DMS79 treated with DMSO at 0.1 percent for 48 hours (cell line): ENCODE results near the gene ABCC6.
A peak's percentile ranks its signal among the peaks of the same experiment; 100 is the strongest.

Experiments
- DNase-seq: peaks from one replicate; lab custom pipeline; 2025; lab: John Stamatoyannopoulos, UW

ABCC6 gene

GRCh38 chr16:16141784-16142396, 81.4 kb downstream of the ABCC6 start:
- no peak for DNase-seq

GRCh38 chr16:16141141-16141540, 82.2 kb downstream of the ABCC6 start:
- no peak for DNase-seq

DNA sequence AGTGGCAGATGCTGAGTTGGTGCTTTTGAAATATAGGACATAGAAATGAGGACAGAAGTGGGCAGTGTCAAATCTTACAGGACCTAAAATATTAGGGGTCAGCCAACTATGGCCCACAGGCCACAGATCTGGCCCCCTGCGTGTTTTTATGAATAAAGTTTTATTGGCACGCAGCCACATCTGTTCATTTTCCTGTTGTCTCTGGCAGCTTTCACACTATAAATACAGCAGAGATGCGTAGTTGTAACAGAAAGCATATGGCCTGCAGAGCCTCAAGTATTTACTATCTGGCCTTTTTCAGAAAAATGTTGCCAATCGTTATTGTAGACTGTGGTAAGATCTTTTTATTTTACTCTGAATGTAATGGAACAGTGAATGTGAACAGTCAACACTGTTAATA, 82.8 kb downstream of the ABCC6 start:
- no peak for DNase-seq

- DNase-seq = no peak
These were observed 83.5 kb downstream of the ABCC6 start for GRCh38 chr16:16139806-16140205.

DNA sequence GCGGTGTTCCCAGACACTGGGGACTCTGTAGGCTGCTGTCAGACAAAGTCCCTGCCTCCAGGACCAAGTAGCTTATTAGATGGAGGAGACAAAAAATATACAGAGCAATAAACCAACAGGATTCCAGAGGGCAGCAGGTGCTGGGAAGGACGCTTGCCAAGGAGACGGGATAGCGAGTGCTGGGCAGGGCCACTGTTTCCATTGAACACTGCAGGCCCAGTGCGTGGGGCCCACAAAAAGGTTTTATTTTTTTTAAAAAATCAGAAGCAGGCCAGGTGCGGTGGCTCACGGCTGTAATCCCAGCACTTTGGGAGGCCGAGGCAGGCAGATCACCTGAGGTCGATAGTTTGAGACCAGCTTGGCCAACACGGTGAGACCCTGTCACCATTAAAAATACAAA, 84.2 kb downstream of the ABCC6 start:
- DNase-seq = no peak

- no peak for DNase-seq
These were observed 85.2 kb downstream of the ABCC6 start for GRCh38 chr16:16138034-16138635.

DNA sequence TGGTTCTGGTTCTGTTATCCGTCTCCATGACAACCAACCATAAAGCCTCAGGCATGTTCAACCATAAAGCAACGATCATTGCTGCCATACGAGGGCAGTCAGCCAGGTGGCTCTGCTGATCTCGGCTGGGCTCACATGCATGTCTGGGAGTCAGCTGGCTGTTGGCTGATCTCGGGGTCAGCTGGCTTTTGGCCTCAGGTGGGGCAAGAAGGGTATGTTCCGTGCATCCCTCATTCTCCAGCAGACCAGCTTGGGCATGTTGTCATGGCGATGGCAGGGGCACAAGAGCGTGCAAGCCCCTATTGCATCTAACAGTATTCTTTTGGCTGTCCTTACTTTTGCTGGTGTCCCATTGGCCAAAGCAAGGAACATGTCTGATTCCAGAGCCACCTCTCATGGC, 86.2 kb downstream of the ABCC6 start:
- DNase-seq = no peak

- DNase-seq = no peak
These were observed 86.7 kb downstream of the ABCC6 start for GRCh38 chr16:16136588-16136987.

DNA sequence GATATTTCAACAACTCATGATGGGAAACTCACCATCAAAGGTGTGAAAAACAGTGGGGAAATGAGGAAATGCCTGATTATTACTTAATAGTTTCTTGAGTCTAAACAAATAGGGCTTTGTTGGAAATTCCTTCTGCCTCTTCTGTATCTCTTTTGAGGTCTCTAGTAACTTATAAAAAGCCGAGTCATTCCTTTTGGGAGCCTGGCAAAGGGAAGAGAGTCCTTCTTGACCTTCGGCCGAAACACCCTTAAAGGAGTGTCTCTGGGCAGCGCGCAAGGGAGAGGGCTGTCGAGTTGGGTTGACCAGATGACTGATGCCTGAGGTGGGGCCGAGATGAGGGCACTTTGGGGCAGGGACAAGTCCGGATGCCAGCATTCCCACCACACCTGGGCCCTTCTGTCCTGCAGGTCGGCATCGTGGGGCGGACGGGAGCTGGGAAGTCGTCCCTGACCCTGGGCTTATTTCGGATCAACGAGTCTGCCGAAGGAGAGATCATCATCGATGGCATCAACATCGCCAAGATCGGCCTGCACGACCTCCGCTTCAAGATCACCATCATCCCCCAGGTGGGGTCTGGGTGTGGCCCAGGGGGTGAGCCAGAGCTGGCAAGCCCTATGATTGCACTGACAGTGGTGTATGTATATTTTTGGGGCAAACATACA, 89.2 kb downstream of the ABCC6 start:
- no peak for DNase-seq

DNA sequence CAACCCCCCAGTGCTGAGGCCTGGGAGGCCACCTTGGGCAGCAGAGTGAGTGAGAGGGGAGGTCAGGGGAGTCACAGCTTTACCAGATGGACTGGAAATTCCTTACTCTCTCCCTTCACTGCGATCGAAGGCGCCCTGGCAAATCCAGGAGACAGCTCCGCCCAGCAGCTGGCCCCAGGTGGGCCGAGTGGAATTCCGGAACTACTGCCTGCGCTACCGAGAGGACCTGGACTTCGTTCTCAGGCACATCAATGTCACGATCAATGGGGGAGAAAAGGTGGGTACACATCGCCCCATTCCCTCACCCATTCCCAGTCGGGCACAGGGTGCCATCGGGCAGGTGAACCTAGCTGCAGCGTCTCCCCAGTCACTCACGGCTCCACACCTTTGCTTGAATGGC, 91.6 kb downstream of the ABCC6 start:
- no peak for DNase-seq

GRCh38 chr16:16131204-16131603, 92.1 kb downstream of the ABCC6 start:
- no peak for DNase-seq

DNA sequence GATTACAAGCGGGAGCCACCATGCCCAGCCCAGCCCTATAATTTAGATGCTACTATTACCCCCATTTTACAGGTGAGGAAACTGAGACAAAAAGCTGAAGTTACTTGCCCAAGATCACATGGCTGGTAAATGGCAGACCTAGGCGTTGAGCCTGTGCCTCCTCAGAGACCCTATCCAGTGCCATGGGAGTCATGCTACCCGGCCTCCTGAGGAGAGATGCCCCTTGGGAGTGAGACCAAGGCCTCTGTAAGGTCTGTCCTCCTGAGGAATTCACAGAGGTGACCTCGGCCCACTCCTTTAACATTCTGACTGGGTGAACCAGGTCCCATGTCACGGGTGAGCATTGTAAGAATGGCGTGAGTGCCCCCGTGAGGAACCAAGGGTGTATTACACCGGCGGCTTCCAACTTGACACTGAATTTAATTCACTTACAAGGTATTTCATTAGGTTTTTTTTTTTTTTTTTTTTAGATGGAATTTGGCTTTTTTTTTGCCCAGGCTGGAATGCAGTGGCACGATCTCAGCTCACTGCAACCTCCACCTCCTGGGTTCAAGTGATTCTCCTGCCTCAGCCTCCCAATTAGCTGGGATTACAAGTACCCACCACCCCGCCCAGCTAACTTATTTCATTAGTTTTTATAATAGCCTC, 95.7 kb downstream of the ABCC6 start:
- DNase-seq = peak; percentile 12

GRCh38 chr16:16126896-16127295, 96.4 kb downstream of the ABCC6 start:
- no peak for DNase-seq

DNA sequence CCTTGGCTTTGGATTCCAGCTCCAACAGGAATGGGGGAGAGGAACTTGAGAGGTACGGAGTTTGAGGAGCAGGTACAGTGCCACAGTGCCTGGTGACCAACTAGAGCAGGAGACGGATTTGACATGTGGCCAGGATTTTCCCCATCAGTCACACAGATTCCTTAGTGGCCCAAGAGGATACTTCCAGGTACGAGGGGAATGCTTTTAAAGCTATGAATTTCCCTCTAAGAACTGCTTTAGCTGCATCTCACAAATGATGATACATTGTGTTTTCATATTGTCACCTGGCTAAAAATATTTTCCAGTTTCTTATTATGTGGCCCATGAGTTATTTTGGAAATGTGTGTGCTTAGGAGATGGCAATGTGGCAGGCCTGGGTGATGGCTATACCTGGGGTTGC, 98.3 kb downstream of the ABCC6 start:
- DNase-seq = no peak

DNA sequence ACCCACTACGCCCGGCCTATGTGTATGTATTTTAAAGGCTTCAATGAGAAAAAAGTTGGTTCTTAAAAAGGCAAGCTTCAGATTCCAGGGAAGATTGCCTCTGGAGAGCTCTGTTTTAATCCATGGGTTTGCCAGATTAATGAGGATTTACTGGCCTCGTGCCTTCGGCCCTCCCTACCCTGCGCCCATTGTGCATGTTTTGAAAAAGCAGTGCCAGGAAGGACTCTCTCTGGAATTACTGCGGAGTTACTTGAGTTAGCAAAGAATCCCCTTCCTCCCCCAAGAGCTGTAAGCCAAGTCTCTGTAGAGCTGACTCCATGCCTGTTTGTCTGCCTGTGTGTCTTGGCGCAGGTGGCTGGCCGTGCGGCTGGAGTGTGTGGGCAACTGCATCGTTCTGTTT, 98.9 kb downstream of the ABCC6 start:
- no peak for DNase-seq

GRCh38 chr16:16122264-16122663, 101.0 kb downstream of the ABCC6 start:
- no peak for DNase-seq

GRCh38 chr16:16121185-16121727, 102.0 kb downstream of the ABCC6 start:
- no peak for DNase-seq

DNA sequence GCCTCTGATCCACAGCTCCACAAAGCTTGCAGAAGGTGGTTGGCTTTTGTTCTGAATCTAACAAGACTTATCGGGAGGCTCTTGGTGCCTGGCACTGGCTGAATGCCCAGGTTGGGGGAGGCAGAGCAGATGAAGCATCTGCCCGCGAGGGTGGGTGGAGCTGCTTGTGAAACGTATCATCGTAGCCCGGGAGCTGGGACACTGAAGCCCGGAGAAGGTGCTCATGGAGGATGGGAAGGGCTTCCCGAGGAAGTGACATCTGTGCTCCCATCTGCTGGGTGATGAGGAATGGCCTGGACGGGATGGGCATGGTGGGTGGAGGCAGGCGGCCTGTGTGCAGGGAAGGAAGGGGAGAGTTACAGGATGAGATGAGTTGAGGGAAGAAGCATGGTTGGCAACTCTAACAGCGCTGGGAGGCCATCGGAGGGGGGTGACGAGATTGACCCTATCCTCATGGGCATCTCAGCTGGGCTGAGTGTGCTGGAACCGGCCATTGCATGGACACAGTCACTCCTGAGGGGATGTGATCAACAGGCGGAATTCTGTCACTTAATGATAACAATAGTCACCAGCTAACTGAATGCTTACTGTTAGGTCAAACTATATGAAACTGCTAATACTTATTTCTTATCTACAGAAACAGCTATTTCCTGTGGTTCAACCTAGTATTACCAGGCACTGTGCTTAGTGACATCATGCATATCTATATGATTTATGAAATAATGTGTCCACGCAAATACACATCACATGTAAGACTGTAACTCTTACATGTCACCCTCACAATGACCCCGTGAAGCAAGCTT, 102.7 kb downstream of the ABCC6 start:
- DNase-seq = peak; percentile 86

GRCh38 chr16:16120044-16120381, 103.3 kb downstream of the ABCC6 start:
- DNase-seq = peak; percentile 86

DNA sequence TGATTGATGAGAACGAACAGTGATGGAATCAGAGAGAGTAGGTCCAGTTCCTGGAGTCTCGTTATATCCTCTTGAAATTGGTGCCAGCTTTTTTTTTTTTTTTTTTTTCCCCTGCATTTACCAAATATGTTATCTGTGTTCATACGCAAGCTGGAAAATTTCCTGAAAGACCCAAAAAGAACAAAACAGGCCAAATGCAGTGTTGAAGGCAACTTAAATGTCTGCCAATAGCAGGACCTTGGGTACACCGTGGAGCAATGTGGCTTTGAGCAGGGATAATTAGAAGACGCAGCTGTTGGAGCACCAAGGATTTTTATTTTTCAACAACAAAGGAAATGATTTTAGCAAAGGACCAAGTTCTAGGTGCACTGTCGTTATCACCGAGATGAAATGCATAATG, 105.0 kb downstream of the ABCC6 start:
- no peak for DNase-seq

DNA sequence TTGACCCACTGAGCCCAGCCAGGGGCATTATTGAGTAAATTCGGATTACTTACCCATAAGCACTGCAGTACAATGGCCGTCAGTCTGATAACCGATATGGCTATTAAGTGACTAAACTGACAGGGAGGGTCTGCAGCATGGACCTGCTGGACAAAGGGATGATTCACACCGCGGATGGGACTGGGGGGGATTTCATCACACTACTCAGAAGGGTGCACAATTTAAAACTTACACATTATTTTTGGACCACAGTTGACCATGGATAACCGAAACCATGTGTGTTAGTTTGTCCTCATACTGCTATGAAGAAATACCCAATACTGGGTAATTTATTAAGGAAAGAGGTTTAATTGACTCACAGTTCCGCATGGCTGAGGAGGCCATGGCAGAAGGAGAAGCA, 106.5 kb downstream of the ABCC6 start:
- no peak for DNase-seq

DNA sequence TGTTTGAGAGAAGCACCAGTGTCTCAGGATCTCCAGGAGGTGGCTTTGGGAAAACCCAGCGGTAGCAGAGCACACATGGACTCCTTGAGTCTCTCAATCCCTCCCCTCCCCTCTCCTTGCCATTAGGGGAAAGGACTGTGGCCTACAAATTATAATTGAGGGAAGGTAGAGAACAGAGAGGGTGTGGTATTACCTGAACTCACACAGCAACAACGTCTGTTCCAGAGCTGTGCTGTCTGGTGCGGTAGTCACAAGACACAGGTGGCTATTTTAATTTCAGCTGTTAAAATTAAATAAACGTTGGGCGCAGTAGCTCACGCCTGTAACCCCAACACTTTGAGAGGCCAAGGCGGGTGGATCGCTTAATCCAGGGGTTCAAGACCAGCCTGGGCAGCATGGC, 110.2 kb downstream of the ABCC6 start:
- no peak for DNase-seq
